ENCODE measurements around the gene PLPP7.
"Not testable (repeated sequence)": the region's sequence is repeated elsewhere in the genome, so short reads cannot be mapped to it uniquely, and the experiment has no call there.

Gene PLPP7

GRCh38 chr9:131270171-131271015, 19.1 kb upstream of the PLPP7 start:
- peak; percentile 47 for DNase-seq

- DNase-seq: not testable (repeated sequence)
These were observed 18.6 kb upstream of the PLPP7 start for GRCh38 chr9:131271016-131271273.

GRCh38 chr9:131271506-131271931, 18.0 kb upstream of the PLPP7 start:
- DNase-seq: peak; percentile 36

GRCh38 chr9:131272212-131272611, 17.3 kb upstream of the PLPP7 start:
- no peak for DNase-seq

GRCh38 chr9:131273146-131273855, 16.2 kb upstream of the PLPP7 start:
- no peak for DNase-seq

GRCh38 chr9:131273856-131274673, 15.5 kb upstream of the PLPP7 start:
- no peak for DNase-seq

GRCh38 chr9:131274674-131275331, 14.7 kb upstream of the PLPP7 start:
- DNase-seq: peak; percentile 31

GRCh38 chr9:131275332-131276093, 14.0 kb upstream of the PLPP7 start:
- peak; percentile 33 for DNase-seq

GRCh38 chr9:131276094-131276888, 13.2 kb upstream of the PLPP7 start, which contains the start of gene FAM78A:
TSS of gene FAM78A (minus strand) at chr9:131276510. CDS start at chr9:131276179, 331 bp downstream.
- DNase-seq: peak; percentile 58

GRCh38 chr9:131276891-131277286, 12.6 kb upstream of the PLPP7 start:
- DNase-seq: peak; percentile 51

- DNase-seq: peak; percentile 30
These were observed 12.1 kb upstream of the PLPP7 start for GRCh38 chr9:131277287-131277909.

GRCh38 chr9:131277910-131278701, 11.4 kb upstream of the PLPP7 start:
- DNase-seq: peak; percentile 73

GRCh38 chr9:131278702-131279111, 10.8 kb upstream of the PLPP7 start:
- DNase-seq: peak; percentile 21

GRCh38 chr9:131279196-131279862, 10.2 kb upstream of the PLPP7 start:
- no peak for DNase-seq

GRCh38 chr9:131279863-131280570, 9.5 kb upstream of the PLPP7 start:
- DNase-seq: no peak

GRCh38 chr9:131280660-131281059, 8.9 kb upstream of the PLPP7 start:
- no peak for DNase-seq

- no peak for DNase-seq
These were observed 8.2 kb upstream of the PLPP7 start for GRCh38 chr9:131281119-131281965.

- no peak for DNase-seq
These were observed 7.3 kb upstream of the PLPP7 start for GRCh38 chr9:131282175-131282574.
